HFFc6 (cell line): ENCODE data around the gene ECPAS. TPM values are rescaled to one million over a fixed set of nuclear protein-coding genes. Genes with fewer than 3 reads are reported as not detected.

Experiments
- DNase-seq: peaks from one replicate; pipeline ENCODE4 v3.0.0-alpha.2; 2018
- H3K27ac Mint-ChIP-seq: 2 replicates; pipeline ENCODE4 v1.8.0; 2020; ENCODE audit warnings: mild to moderate bottlenecking, mixed read lengths
- H3K27me3 Mint-ChIP-seq: 2 replicates; pipeline ENCODE4 v1.8.0; 2021; ENCODE audit warnings: mild to moderate bottlenecking, moderate library complexity, mixed read lengths; ENCODE audit not compliant: insufficient read depth
- H3K36me3 Mint-ChIP-seq: 2 replicates; pipeline ENCODE4 v1.8.0; 2021; ENCODE audit warnings: low read depth, mixed read lengths
- H3K4me1 Mint-ChIP-seq: 2 replicates; pipeline ENCODE4 v1.8.0; 2020; ENCODE audit warnings: low read depth, mixed read lengths
- H3K4me3 Mint-ChIP-seq: 2 replicates; pipeline ENCODE4 v1.8.0; 2020; ENCODE audit warnings: mild to moderate bottlenecking, moderate library complexity, mixed read lengths
- H3K9me3 Mint-ChIP-seq: 2 replicates; pipeline ENCODE4 v1.8.0; 2020; ENCODE audit warnings: mild to moderate bottlenecking, mixed read lengths
- CTCF ChIP-seq: fragments of 200-600 bp; sonication (generic); IDR thresholded peaks from 2 replicates; pipeline ENCODE4 v1.5.0; 2021; ENCODE audit warnings: antibody characterized with exemption, mild to moderate bottlenecking
- total RNA-seq, 6 experiments: library from RNA; stranded (reverse); fragmentation: NEBNext Ultra II Directional; extraction: Animal tissue kit (Norgen Biotek cat#: 25700); gene quantifications; 2 replicates in 1 of 6; 3 replicates in 5 of 6; pipeline ENCODE4 v1.2.3, GENCODE V29; 2021

ECPAS gene
- total RNA-seq, 6 experiments from 2014 or later: 69.8 to 87.7 (median 77.6) TPM

- Mint-ChIP-seq H3K27me3 (no peaks in the 10 kb centered on the region; the same call in 1 of the 2 replicates), H3K4me3 (peak overlapping the region; percentile 87)
- DNase-seq: peak; percentile 31
Observed at GRCh38 chr9:111481885-111482636, 2.1 kb downstream of the ECPAS start.

GRCh38 chr9:111477677-111478076, 6.5 kb downstream of the ECPAS start:
- TF ChIP-seq CTCF: no peak
- no peak for DNase-seq
- no peak overlapping the region for H3K27ac Mint-ChIP-seq

More at GRCh38 chr9:111481885-111482636, 2.1 kb downstream of the ECPAS start:
- peaks cover 41% of the 10 kb centered on the region for H3K4me1 Mint-ChIP-seq
- TF ChIP-seq CTCF: no peak
- no peaks in the 10 kb centered on the region for H3K9me3 Mint-ChIP-seq
- peak overlapping the region; percentile 86 for H3K27ac Mint-ChIP-seq
- H3K36me3 Mint-ChIP-seq: peaks cover 7% of the 10 kb centered on the region; the same call in 1 of the 2 replicates

GRCh38 chr9:111475195-111475594, 9.0 kb downstream of the ECPAS start:
- no peak for DNase-seq
- Mint-ChIP-seq H3K27me3 (no peaks in the 10 kb centered on the region; the same call in 1 of the 2 replicates), H3K4me3 (no peak overlapping the region), H3K4me1 (peaks cover 20% of the 10 kb centered on the region), H3K36me3 (peaks cover 7% of the 10 kb centered on the region; the same call in 1 of the 2 replicates), H3K9me3 (no peaks in the 10 kb centered on the region), H3K27ac (no peak overlapping the region)
- no peak for TF ChIP-seq CTCF

More at GRCh38 chr9:111477677-111478076, 6.5 kb downstream of the ECPAS start:
- no peaks in the 10 kb centered on the region for H3K9me3 Mint-ChIP-seq
- peaks cover 7% of the 10 kb centered on the region; the same call in 1 of the 2 replicates for H3K36me3 Mint-ChIP-seq
- no peak overlapping the region for H3K4me3 Mint-ChIP-seq
- no peaks in the 10 kb centered on the region; the same call in 1 of the 2 replicates for H3K27me3 Mint-ChIP-seq
- H3K4me1 Mint-ChIP-seq: peaks cover 39% of the 10 kb centered on the region

GRCh38 chr9:111474385-111474784, 9.8 kb downstream of the ECPAS start:
- no peaks in the 10 kb centered on the region for H3K9me3 Mint-ChIP-seq
- DNase-seq: no peak
- TF ChIP-seq CTCF: no peak
- peaks cover 7% of the 10 kb centered on the region; the same call in 1 of the 2 replicates for H3K36me3 Mint-ChIP-seq
- peaks cover 20% of the 10 kb centered on the region for H3K4me1 Mint-ChIP-seq
- H3K27ac Mint-ChIP-seq: no peak overlapping the region
- H3K27me3 Mint-ChIP-seq: no peaks in the 10 kb centered on the region; the same call in 1 of the 2 replicates
- no peak overlapping the region for H3K4me3 Mint-ChIP-seq

- no peak for DNase-seq
- Mint-ChIP-seq H3K27ac (no peak overlapping the region), H3K4me3 (no peak overlapping the region), H3K9me3 (peaks cover 6% of the 10 kb centered on the region), H3K36me3 (peaks cover 31% of the 10 kb centered on the region), H3K27me3 (no peaks in the 10 kb centered on the region; the same call in 1 of the 2 replicates), H3K4me1 (peaks cover 36% of the 10 kb centered on the region)
- no peak for TF ChIP-seq CTCF
Observed at GRCh38 chr9:111467778-111468367, 16.3 kb downstream of the ECPAS start.
